Karpas-422 (cell line): Measurements from ENCODE around the gene SOCS7. TPM values are rescaled to one million over a fixed set of nuclear protein-coding genes. Genes with fewer than 3 reads are reported as not detected.

Experiments used
- DNase-seq: peaks from one replicate; pipeline ENCODE4 v3.0.0-alpha.2; 2015
- H2AFZ ChIP-seq: fragments of 200-600 bp; sonication (generic); 2 replicates; pipeline ENCODE4 v1.6.1; 2014; ENCODE audit warnings: antibody characterized with exemption, low read length, mixed read lengths
- H3K27ac ChIP-seq: fragments of 200-600 bp; sonication (generic); 2 replicates; pipeline ENCODE4 v1.5.1; 2014; ENCODE audit warnings: mild to moderate bottlenecking, low read length, moderate library complexity
- H3K27me3 ChIP-seq: fragments of 200-600 bp; sonication (generic); 2 replicates; pipeline ENCODE4 v1.6.1; 2014; ENCODE audit warnings: low read length, mixed read lengths
- H3K36me3 ChIP-seq: fragments of 200-600 bp; sonication (generic); 2 replicates; pipeline ENCODE4 v1.6.1; 2014; ENCODE audit warnings: low read length, mixed read lengths; ENCODE audit not compliant: insufficient read depth
- H3K4me1 ChIP-seq: fragments of 200-600 bp; sonication (generic); 2 replicates; pipeline ENCODE4 v1.6.1; 2014; ENCODE audit warnings: mild to moderate bottlenecking, low read length, mixed read lengths
- H3K4me2 ChIP-seq: fragments of 200-600 bp; sonication (generic); 2 replicates; pipeline ENCODE4 v1.6.1; 2014; ENCODE audit warnings: low read length, low read depth, mild to moderate bottlenecking; ENCODE audit not compliant: poor library complexity, severe bottlenecking
- H3K4me3 ChIP-seq: fragments of 200-600 bp; sonication (generic); 2 replicates; pipeline ENCODE4 v1.5.1; 2014; ENCODE audit warnings: mild to moderate bottlenecking, antibody characterized with exemption, low read length, mixed read lengths
- H3K79me2 ChIP-seq: fragments of 200-600 bp; sonication (generic); 2 replicates; pipeline ENCODE4 v1.6.1; 2014; ENCODE audit warnings: mild to moderate bottlenecking, low read length, mixed read lengths
- H3K9ac ChIP-seq: fragments of 200-600 bp; sonication (generic); 2 replicates; pipeline ENCODE4 v1.6.0; 2014; ENCODE audit warnings: low read length
- H3K9me2 ChIP-seq: fragments of 200-600 bp; sonication (generic), shearing (Covaris generic); replicated peaks from 2 replicates; pipeline ENCODE4 v1.6.0; 2014; ENCODE audit warnings: mild to moderate bottlenecking, low read length, moderate library complexity; ENCODE audit not compliant: insufficient read depth
- H3K9me3 ChIP-seq: fragments of 300-700, 200-600 bp; sonication (generic); 2 replicates; pipeline ENCODE4 v1.6.1; 2014; ENCODE audit warnings: low read length, mixed read lengths
- H4K20me1 ChIP-seq: fragments of 200-600 bp; sonication (generic); 2 replicates; pipeline ENCODE4 v1.6.1; 2014; ENCODE audit warnings: mild to moderate bottlenecking, antibody characterized with exemption, low read length, low read depth; ENCODE audit not compliant: insufficient read depth
- total RNA-seq: library from RNA; depleted of rRNA; stranded (reverse); fragments of >200 nt; shearing (Covaris generic); gene quantifications from 2 replicates; pipeline ENCODE4 v1.2.3, GENCODE V29; 2014; ENCODE audit warnings: low replicate concordance

Gene SOCS7
- total RNA-seq, 1 experiment from 2014 or later: 26.5 TPM

DNA sequence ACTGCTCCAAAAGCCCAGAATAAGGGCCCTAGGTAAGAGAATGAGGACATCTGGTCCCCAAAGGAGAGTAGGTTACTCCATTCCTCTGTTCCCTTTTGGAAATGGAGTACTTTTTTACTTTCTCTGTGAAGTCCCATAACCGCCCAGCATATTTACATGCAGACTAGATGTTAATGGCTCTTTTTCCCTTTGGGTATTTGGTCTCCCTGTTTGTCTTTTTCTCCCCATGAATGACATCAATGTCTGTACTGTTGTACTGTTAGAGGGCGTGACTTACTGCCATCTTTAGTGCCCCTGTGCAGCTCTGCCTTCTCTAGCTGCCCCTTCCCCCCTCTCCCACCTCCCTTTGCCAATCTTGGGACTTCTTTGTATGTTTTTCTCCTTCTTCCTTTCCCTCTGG, 26.9 kb upstream of the SOCS7 start:
- H3K9me3 ChIP-seq: no peaks in the 10 kb centered on the region
- peaks cover 14% of the 10 kb centered on the region; the same call in 1 of the 2 replicates for H3K36me3 ChIP-seq
- no peaks in the 10 kb centered on the region; the same call in 1 of the 2 replicates for H3K27me3 ChIP-seq
- H3K27ac ChIP-seq: peak overlapping the region; percentile 64
- no peak overlapping the region for H3K4me3 ChIP-seq
- H2AFZ ChIP-seq: no peak overlapping the region
- H4K20me1 ChIP-seq: no peaks in the 10 kb centered on the region
- H3K4me2 ChIP-seq: peak overlapping the region; percentile 16
- H3K79me2 ChIP-seq: no peaks in the 10 kb centered on the region
- DNase-seq: no peak
- no peaks in the 10 kb centered on the region for H3K9me2 ChIP-seq
- H3K4me1 ChIP-seq: peaks cover 28% of the 10 kb centered on the region
- peak overlapping the region; percentile 44 for H3K9ac ChIP-seq

DNA sequence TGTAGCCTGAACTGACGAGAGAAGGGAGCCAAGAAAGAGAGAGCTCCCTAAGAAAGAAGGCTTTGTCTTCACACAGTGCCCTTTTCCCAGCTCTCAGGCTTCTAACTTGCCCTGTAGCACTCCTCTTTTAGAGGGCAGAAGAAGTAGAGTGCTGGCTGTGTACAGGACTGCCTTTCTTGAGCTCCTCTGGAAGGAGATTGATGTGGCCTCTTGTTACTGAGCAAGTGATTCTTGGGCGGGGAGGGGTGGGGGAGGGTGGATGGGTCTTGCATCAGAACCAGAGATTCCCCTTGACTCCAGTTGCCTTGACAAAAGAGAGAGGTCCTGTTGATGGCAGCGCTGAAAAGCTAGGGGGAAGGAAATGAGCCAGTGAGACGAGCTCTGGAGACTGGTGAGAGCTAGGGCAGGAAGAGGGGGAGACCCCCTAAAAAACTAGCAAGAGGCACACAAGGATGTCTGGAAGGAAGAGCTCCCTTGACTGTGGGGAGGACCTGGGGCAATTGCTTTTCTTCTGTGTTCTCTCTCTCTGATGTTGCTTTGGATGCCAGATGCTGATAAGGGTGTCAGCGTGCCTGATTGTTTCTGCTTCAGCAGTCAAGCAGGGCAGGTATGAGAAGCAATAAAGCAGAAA, 26.3 kb upstream of the SOCS7 start:
- Histone ChIP-seq H3K9me2 (no peaks in the 10 kb centered on the region), H3K9ac (peak overlapping the region; percentile 44), H3K4me2 (peak overlapping the region; percentile 16), H4K20me1 (no peaks in the 10 kb centered on the region), H3K4me1 (peaks cover 28% of the 10 kb centered on the region), H3K36me3 (peaks cover 14% of the 10 kb centered on the region; the same call in 1 of the 2 replicates), H3K27ac (peak overlapping the region; percentile 64), H3K9me3 (no peaks in the 10 kb centered on the region), H2AFZ (no peak overlapping the region), H3K4me3 (no peak overlapping the region; the same call in 1 of the 2 replicates), H3K79me2 (no peaks in the 10 kb centered on the region), H3K27me3 (no peaks in the 10 kb centered on the region; the same call in 1 of the 2 replicates)
- DNase-seq: peak; percentile 75

DNA sequence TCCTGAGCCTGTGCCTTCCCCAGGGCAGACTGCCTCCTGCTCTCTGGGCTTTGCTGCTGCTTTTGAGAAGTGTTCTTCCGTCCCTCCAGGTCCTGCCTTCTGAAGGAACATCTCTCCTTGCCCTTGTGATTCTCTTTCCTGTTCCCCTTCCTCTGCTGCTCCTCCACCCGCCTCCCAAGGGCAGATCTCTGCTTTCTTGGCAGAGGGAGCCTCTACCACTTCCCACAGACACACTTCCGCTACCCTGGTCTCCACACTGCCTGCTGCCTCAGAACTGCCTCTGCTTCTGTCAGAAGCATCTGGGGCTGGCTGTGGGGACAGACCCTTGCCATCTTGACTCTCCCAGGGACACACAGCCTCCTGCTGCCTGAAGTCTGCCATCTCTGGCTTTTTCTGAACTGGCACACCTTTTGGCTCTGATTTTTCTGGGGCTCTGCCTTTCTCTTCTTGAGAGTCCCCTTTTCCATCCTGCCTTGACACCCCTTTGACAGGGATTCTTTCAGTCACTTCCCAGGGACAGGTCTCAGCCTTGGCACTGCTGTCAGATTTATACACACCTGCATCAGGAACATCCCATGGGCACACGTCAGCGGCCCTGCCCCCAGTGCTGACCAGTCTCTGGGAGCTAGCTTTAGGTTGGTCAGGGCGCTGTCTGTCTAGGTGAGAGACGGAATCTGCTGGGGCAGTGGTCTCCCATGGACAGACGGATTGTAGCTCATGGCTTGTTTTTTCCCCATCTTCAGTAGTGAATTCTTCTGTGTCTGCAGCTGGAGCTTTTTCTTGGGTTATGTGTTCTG, 24.4 kb upstream of the SOCS7 start:
- Histone ChIP-seq H3K9me3 (no peaks in the 10 kb centered on the region), H2AFZ (no peak overlapping the region), H3K9ac (no peak overlapping the region), H3K27me3 (no peaks in the 10 kb centered on the region; the same call in 1 of the 2 replicates), H3K4me1 (peaks cover 28% of the 10 kb centered on the region), H3K4me3 (no peak overlapping the region), H3K9me2 (no peaks in the 10 kb centered on the region), H3K27ac (no peak overlapping the region), H4K20me1 (no peaks in the 10 kb centered on the region), H3K79me2 (no peaks in the 10 kb centered on the region), H3K4me2 (no peak overlapping the region), H3K36me3 (peaks cover 14% of the 10 kb centered on the region; the same call in 1 of the 2 replicates)
- DNase-seq: no peak

DNA sequence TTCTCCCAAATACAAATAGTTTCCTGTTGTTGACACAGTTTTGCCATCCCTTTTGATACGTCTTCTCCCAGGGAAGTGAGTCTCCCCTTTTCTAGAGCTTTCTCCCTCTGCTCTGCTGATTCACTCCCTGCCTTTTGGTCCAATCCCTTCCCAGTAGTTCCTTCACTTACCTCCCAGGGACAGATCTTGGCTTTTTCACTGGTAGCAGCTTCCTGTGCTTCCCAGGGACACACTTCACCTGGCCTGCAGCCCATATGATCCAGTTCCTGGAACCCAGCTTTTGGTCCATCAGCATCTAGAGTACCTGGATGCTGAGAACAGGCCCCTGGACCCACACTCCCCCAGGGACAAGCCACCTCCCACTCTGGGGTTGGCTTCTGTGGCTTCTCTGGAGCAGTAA, 23.7 kb upstream of the SOCS7 start:
- peaks cover 9% of the 10 kb centered on the region; the same call in 1 of the 2 replicates for H3K36me3 ChIP-seq
- H3K4me2 ChIP-seq: no peak overlapping the region
- H2AFZ ChIP-seq: no peak overlapping the region
- DNase-seq: no peak
- H3K9ac ChIP-seq: no peak overlapping the region
- H3K27ac ChIP-seq: no peak overlapping the region
- no peaks in the 10 kb centered on the region for H3K9me2 ChIP-seq
- H3K27me3 ChIP-seq: no peaks in the 10 kb centered on the region; the same call in 1 of the 2 replicates
- no peaks in the 10 kb centered on the region for H3K79me2 ChIP-seq
- H3K9me3 ChIP-seq: no peaks in the 10 kb centered on the region
- H3K4me3 ChIP-seq: no peak overlapping the region
- H3K4me1 ChIP-seq: peaks cover 28% of the 10 kb centered on the region
- H4K20me1 ChIP-seq: no peaks in the 10 kb centered on the region

DNA sequence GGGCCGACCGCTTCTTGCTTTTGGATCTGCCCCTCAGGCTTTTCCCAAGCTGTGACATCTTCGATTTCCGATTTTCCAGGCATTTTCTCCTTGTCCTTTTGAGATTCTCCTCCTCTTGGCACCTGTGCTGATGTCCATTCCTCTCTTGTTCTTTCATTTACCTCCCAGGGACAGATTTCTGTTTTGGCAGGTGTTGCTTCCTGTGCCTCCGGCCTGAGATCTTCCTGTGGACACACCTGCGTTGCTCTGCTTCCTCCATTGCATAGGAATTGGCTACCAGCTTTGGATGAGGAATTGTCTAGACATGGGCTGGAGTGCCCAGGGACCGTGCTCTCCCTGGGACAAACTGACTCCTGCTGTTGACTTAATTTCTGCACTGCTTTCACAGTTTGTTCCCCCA, 23.0 kb upstream of the SOCS7 start:
- H3K36me3 ChIP-seq: peaks cover 4% of the 10 kb centered on the region; the same call in 1 of the 2 replicates
- no peak overlapping the region for H3K4me2 ChIP-seq
- no peak overlapping the region for H3K27ac ChIP-seq
- DNase-seq: no peak
- no peaks in the 10 kb centered on the region for H4K20me1 ChIP-seq
- no peaks in the 10 kb centered on the region for H3K79me2 ChIP-seq
- H3K4me3 ChIP-seq: no peak overlapping the region
- no peak overlapping the region for H2AFZ ChIP-seq
- peaks cover 28% of the 10 kb centered on the region for H3K4me1 ChIP-seq
- no peaks in the 10 kb centered on the region for H3K9me2 ChIP-seq
- H3K27me3 ChIP-seq: no peaks in the 10 kb centered on the region; the same call in 1 of the 2 replicates
- H3K9me3 ChIP-seq: no peaks in the 10 kb centered on the region
- H3K9ac ChIP-seq: no peak overlapping the region

DNA sequence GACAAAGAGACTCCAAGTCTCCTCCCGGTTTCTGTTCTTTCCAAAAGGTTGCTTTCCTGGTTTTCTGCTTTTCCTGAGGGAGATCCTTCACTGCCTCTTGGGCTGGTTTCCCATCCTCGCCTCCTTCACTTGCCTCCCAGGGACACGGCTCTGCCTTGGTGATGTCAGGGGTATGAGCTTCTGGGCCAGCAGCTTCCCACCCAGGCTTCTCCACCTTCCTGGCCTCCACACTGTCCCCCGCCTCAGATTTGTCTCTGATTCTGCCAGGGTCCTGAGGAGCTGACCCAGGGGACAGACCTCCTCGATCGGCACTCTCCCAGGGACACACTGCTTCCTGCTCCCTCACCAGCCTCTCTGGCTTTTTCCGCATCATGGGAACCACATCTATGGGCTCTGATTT, 22.4 kb upstream of the SOCS7 start:
- Histone ChIP-seq H3K4me1 (peaks cover 22% of the 10 kb centered on the region), H3K79me2 (no peaks in the 10 kb centered on the region), H3K4me3 (no peak overlapping the region), H4K20me1 (no peaks in the 10 kb centered on the region), H3K9me3 (no peaks in the 10 kb centered on the region), H3K36me3 (no peaks in the 10 kb centered on the region), H3K4me2 (no peak overlapping the region), H3K9ac (no peak overlapping the region), H3K9me2 (no peaks in the 10 kb centered on the region), H3K27me3 (no peaks in the 10 kb centered on the region; the same call in 1 of the 2 replicates), H2AFZ (no peak overlapping the region), H3K27ac (no peak overlapping the region)
- DNase-seq: no peak

DNA sequence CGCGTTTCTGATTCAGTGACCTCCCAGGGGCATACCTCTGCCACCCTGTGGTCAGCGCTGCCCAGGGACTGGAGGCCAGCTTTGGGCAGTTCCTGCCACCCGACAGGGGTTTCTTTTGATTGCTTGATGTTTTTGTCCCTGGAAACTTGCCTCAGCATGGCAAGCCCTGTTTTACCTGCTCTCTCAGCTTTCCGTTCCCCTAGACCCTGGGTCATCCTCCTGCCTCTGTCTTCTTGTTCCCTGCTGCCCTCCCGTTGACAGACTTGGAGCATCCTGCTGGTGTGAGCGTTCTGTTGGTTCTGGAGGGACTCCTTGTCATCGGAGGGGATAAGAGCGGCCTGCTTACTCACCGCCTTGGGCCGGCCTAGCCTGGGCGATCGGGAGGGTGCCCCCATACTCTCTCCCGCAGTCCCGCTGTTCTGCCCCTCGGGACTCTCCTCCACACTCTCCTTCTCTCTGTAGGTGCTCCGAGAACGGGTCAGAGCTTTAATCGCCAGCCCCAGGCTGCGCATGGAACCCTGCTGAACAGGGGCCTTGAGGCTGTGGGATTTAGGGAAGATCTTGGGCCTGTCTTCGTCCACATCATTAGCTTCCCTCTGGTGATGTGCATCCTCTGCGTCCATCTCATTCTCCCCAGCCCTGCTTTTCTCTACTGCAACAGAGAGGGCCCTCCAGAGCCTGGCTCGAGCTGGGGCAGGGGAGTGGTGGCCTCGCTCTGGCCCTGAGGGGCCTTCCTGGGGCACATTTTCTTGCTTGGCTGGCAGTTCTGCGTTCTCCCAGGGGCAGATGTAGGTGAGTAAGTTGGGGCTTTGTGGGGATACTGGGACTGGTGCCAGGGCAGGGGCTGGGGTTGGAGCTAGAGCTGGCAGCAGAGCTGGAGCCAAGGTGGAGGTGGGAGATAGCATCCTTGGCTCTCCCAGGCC, 21.6 kb upstream of the SOCS7 start:
- Histone ChIP-seq H3K36me3 (no peaks in the 10 kb centered on the region), H3K9me2 (no peaks in the 10 kb centered on the region), H3K4me2 (no peak overlapping the region), H3K4me3 (no peak overlapping the region), H3K4me1 (peaks cover 15% of the 10 kb centered on the region), H3K9ac (no peak overlapping the region), H3K27me3 (no peaks in the 10 kb centered on the region; the same call in 1 of the 2 replicates), H3K79me2 (no peaks in the 10 kb centered on the region), H4K20me1 (no peaks in the 10 kb centered on the region), H3K27ac (no peak overlapping the region), H2AFZ (no peak overlapping the region), H3K9me3 (no peaks in the 10 kb centered on the region)
- DNase-seq: no peak
